Prostate gland (tissue), 2 donors: ENCODE data around the gene SLC38A3. TPM values are rescaled to one million over a fixed set of nuclear protein-coding genes. Genes with fewer than 3 reads are reported as not detected.

Experiments
- DNase-seq: peaks from one replicate; pipeline ENCODE4 v3.0.0-alpha.2; 2019; ENCODE audit warnings: low spot score
- H3K27ac ChIP-seq, 2 donors: fragments of 200-600 bp; sonication (generic); 2 replicates each; pipeline ENCODE4 v1.5.1; 2017 to 2019
- H3K27me3 ChIP-seq: fragments of 200-600 bp; sonication (generic); replicated peaks from 2 replicates; pipeline ENCODE4 v1.5.1; 2019; ENCODE audit not compliant: insufficient read depth
- H3K36me3 ChIP-seq, 2 donors: fragments of 200-600 bp; sonication (generic); 1 replicate in 1 of 2; 2 replicates in 1 of 2; pipeline versions ENCODE4 v1.5.1 to v1.8.1; 2017 to 2019
- H3K4me1 ChIP-seq: fragments of 200-600 bp; sonication (generic); replicated peaks from 2 replicates; pipeline ENCODE4 v1.5.1; 2019
- H3K4me3 ChIP-seq, 2 donors: fragments of 200-600 bp; sonication (generic); 2 replicates each; pipeline ENCODE4 v1.5.1; 2017 to 2019
- H3K9me3 ChIP-seq: fragments of 200-600 bp; sonication (generic); 2 replicates; pipeline ENCODE4 v1.5.1; 2017
- CTCF ChIP-seq, 4 experiments: fragments of 200-600 bp in 2 of 4; fragments of 450-650 bp in 2 of 4; sonication (generic) in 2 of 4; IDR thresholded peaks; 1 replicate in 3 of 4; 2 replicates in 1 of 4; pipeline ENCODE4 v1.5.1; 2016 to 2019; ENCODE audit warnings: antibody characterized with exemption in 4 of 4, mild to moderate bottlenecking in 2 of 4, moderate library complexity in 2 of 4
- POLR2A ChIP-seq: fragments of 450-650 bp; IDR thresholded peaks from one replicate; pipeline ENCODE4 v1.6.1; 2016; ENCODE audit warnings: antibody characterized with exemption, mild to moderate bottlenecking
- POLR2AphosphoS5 ChIP-seq: sonication (generic); formaldehyde crosslinking; IDR thresholded peaks from one replicate; pipeline ENCODE4 v1.6.1; 2017; ENCODE audit warnings: antibody characterized with exemption
- WGBS: methylation state at CpG from one replicate; pipeline ENCODE4 v1.1.5; 2018; 5-methylcytosine and 5-hydroxymethylcytosine counted together
- intact Hi-C: fragments of 100-400 bp; cut with DNase I; formaldehyde crosslinking; loops from one replicate; pipeline ENCODE4 v1.14.2; 2022
- total RNA-seq, 2 donors: library from RNA; depleted of rRNA; stranded (reverse); fragments of >200 nt; gene quantifications; one replicate each; pipeline ENCODE4 v1.1.0, GENCODE V29; 2016

Gene SLC38A3
- total RNA-seq, 2 donors from 2014 or later: 0.41 to 4.0 TPM

- Histone ChIP-seq H3K27ac (no peak overlapping the region), H3K9me3 (no peaks in the 10 kb centered on the region), H3K4me1 (no peaks in the 10 kb centered on the region), H3K36me3 (no peaks in the 10 kb centered on the region), H3K4me3 (no peak overlapping the region), H3K27me3 (peaks cover 9% of the 10 kb centered on the region)
- intact Hi-C loops: loop anchor here (1.0 kb wide), 1 partner anchor 69 kb away; no protein-coding TSS in a partner anchor
- 84% methylated on average over 7 of the region's 7 CpGs for WGBS
- no peak for DNase-seq
- TF ChIP-seq POLR2A (no peak), POLR2AphosphoS5 (no peak), CTCF (IDR thresholded peaks at IDR 0.05) (no peak)
Observed at GRCh38 chr3:50189989-50190388, 15.1 kb upstream of the SLC38A3 start.

GRCh38 chr3:50190936-50191660, 14.0 kb upstream of the SLC38A3 start, which contains the start of gene GNAT1:
Gene GNAT1 (plus strand): TSS chr3:50191610. CDS start chr3:50191726, 116 bp downstream.
- intact Hi-C loops: no loop called here
- WGBS: 59% methylated on average over 8 of the region's 8 CpGs
- peaks cover 9% of the 10 kb centered on the region for H3K27me3 ChIP-seq
- no peak within 1 kb of the TSS for H3K27ac ChIP-seq
- no peak for DNase-seq
- H3K9me3 ChIP-seq: no peaks in the 10 kb centered on the region
- TF ChIP-seq POLR2A: no peak
- no peak for TF ChIP-seq POLR2AphosphoS5
- no peak for TF ChIP-seq CTCF (IDR thresholded peaks at IDR 0.05)
- H3K4me3 ChIP-seq: no peak within 1 kb of the TSS
- no peaks in the 10 kb centered on the region for H3K4me1 ChIP-seq
- H3K36me3 ChIP-seq: no peaks in the 10 kb centered on the region

- WGBS: 79% methylated on average over 8 of the region's 8 CpGs
- intact Hi-C loops: no loop called here
- peaks cover 9% of the 10 kb centered on the region for H3K27me3 ChIP-seq
- H3K4me1 ChIP-seq: no peaks in the 10 kb centered on the region
- H3K4me3 ChIP-seq: no peak overlapping the region
- H3K9me3 ChIP-seq: no peaks in the 10 kb centered on the region
- no peak overlapping the region for H3K27ac ChIP-seq
- no peaks in the 10 kb centered on the region for H3K36me3 ChIP-seq
- TF ChIP-seq CTCF (IDR thresholded peaks at IDR 0.05) (no peak), POLR2A (no peak), POLR2AphosphoS5 (no peak)
- no peak for DNase-seq
Observed at GRCh38 chr3:50192124-50192523, 12.9 kb upstream of the SLC38A3 start.

DNA sequence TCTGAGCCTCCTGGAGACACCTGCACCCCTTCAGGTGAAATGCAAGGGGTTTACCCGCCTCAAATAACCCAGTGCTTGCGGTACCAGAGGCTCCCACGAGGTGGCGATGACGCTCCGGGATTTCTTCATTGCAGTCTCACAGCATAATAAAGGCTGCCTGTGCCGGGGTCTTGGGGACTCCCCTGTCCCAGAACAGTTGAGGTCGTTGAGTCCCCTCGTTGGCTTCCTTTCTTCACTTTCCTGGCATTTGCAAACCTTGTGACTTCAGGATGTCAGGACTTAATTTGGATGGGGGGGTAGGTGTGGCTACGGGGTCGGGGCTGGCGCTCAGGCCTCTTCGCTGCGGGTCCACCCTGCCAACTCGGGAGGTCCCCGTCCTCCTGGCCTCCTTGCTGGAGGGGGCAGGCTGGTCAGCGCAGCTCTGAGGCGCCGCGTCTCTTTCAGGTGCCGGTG, 12.4 kb upstream of the SLC38A3 start:
- DNase-seq: peak; percentile 58
- no peak overlapping the region for H3K4me3 ChIP-seq
- peaks cover 9% of the 10 kb centered on the region for H3K27me3 ChIP-seq
- TF ChIP-seq CTCF (IDR thresholded peaks at IDR 0.05) (peak; percentile 82 to 93 (median 89)), POLR2A (no peak)
- intact Hi-C loops: loop anchor here (1.0 kb wide), 1 partner anchor 34 kb away; no protein-coding TSS in a partner anchor
- H3K27ac ChIP-seq: no peak overlapping the region
- 13% methylated on average over 21 of the region's 21 CpGs for WGBS
- no peaks in the 10 kb centered on the region for H3K4me1 ChIP-seq
- no peaks in the 10 kb centered on the region for H3K9me3 ChIP-seq
- H3K36me3 ChIP-seq: no peaks in the 10 kb centered on the region

DNA sequence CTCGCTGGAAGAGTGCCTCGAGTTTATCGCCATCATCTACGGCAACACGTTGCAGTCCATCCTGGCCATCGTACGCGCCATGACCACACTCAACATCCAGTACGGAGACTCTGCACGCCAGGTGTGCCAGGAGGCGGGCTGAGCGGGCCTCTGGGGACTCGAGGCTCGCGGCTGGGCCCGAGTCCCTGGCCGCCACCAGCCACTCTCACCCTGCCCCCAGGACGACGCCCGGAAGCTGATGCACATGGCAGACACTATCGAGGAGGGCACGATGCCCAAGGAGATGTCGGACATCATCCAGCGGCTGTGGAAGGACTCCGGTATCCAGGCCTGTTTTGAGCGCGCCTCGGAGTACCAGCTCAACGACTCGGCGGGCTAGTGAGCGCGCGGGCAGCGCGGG, 11.8 kb upstream of the SLC38A3 start:
- H3K27me3 ChIP-seq: peaks cover 9% of the 10 kb centered on the region
- no peaks in the 10 kb centered on the region for H3K36me3 ChIP-seq
- TF ChIP-seq POLR2AphosphoS5: no peak
- TF ChIP-seq CTCF (IDR thresholded peaks at IDR 0.05): no peak
- no peak for TF ChIP-seq POLR2A
- H3K27ac ChIP-seq: no peak overlapping the region
- H3K9me3 ChIP-seq: no peaks in the 10 kb centered on the region
- WGBS: 42% methylated on average over 36 of the region's 36 CpGs
- no peak for DNase-seq
- no peaks in the 10 kb centered on the region for H3K4me1 ChIP-seq
- intact Hi-C loops: loop anchor here (1.0 kb wide), 1 partner anchor 33 kb away; no protein-coding TSS in a partner anchor
- H3K4me3 ChIP-seq: no peak overlapping the region
